Measurements from ENCODE around the gene WAPL. TPM values are rescaled to one million over a fixed set of nuclear protein-coding genes. Genes with fewer than 3 reads are reported as not detected.

Gene WAPL
- total RNA-seq, result 15.5 and 19.2 TPM in 2 replicates

GRCh38 chr10:86521678-86522509 is at the start of gene WAPL:
TSS of gene WAPL (minus strand) at chr10:86521792. CDS start at chr10:86518069, 3,723 bp downstream.

Other genes with a start within 250 kb of the WAPL start
- gene GRID1, start 155.0 kb downstream of the WAPL start, total RNA-seq, result not detected in 2 replicates
- gene OPN4, start 132.8 kb upstream of the WAPL start, total RNA-seq, result not detected in 2 replicates
- gene LDB3, start 146.7 kb upstream of the WAPL start, total RNA-seq, result 0.15 and 0.17 TPM in 2 replicates
- 14.5 and 19.5 TPM in 2 replicates for gene BMPR1A, start 234.8 kb upstream of the WAPL start, total RNA-seq

Measured in bronchus fibroblast of lung (primary cell).